ENCODE measurements around the gene GOLGA6L2.

GRCh38 chr15:23482228-23482627, 35.2 kb upstream of the GOLGA6L2 start:
- TF ChIP-seq CTCF (IDR thresholded peaks at IDR 0.05; ENCODE audit: low read depth, low read length), result no peak
- TF ChIP-seq MYC (IDR thresholded peaks at IDR 0.05; ENCODE audit: low read depth, low read length), result no peak
- TF ChIP-seq POLR2A (IDR thresholded peaks at IDR 0.05; ENCODE audit: extremely low read depth, insufficient read length), result no peak

Data from NB4 (cell line).